H1 (cell line): ENCODE data around the gene RNF6.

Source experiments
- ATF2 ChIP-seq: IDR thresholded peaks from 2 replicates; pipeline ENCODE4 v1.6.1; 2012; ENCODE audit warnings: low read length, inconsistent platforms
- BCL11A ChIP-seq, 2 experiments: IDR thresholded peaks; one replicate each; pipeline ENCODE4 v1.6.1; 2011; ENCODE audit warnings: low read depth in 2 of 2, low read length in 2 of 2, mild to moderate bottlenecking in 2 of 2
- CREB1 ChIP-seq: IDR thresholded peaks from 2 replicates; pipeline ENCODE4 v1.6.1; 2012; ENCODE audit warnings: inconsistent platforms
- CTCF ChIP-seq, 3 experiments: IDR thresholded peaks; 1 replicate in 2 of 3; 2 replicates in 1 of 3; pipeline versions ENCODE4 v1.5.1 to v1.6.1; 2011; ENCODE audit warnings: low read length in 3 of 3, mild to moderate bottlenecking in 3 of 3, inconsistent platforms in 2 of 3, low read depth in 1 of 3, moderate library complexity in 1 of 3; ENCODE audit not compliant: insufficient read depth in 1 of 3; ENCODE audit errors: control extremely low read depth in 1 of 3
- JUND ChIP-seq: IDR thresholded peaks from 2 replicates; pipeline ENCODE4 v1.6.1; 2011; ENCODE audit warnings: mild to moderate bottlenecking, improper control_type of control experiment, low read length
- NRF1 ChIP-seq: IDR thresholded peaks from 2 replicates; pipeline ENCODE4 v1.6.1; 2011; ENCODE audit warnings: mild to moderate bottlenecking, low read depth, low read length, improper control_type of control experiment
- POLR2A ChIP-seq, 2 experiments: IDR thresholded peaks; 1 replicate in 1 of 2; 2 replicates in 1 of 2; pipeline ENCODE4 v1.6.1; 2011; ENCODE audit warnings: low read depth in 2 of 2, low read length in 2 of 2, mild to moderate bottlenecking in 2 of 2; ENCODE audit errors: control extremely low read depth in 1 of 2
- YY1 ChIP-seq: IDR thresholded peaks from 2 replicates; pipeline ENCODE4 v1.6.1; 2011; ENCODE audit warnings: low read depth, mild to moderate bottlenecking, low read length

- TF ChIP-seq YY1, result no peak
- TF ChIP-seq POLR2A (IDR thresholded peaks at IDR 0.05; ENCODE audit: control extremely low read depth in 1 of 2, low read depth in 2 of 2, low read length in 2 of 2), result no peak
- TF ChIP-seq CTCF (IDR thresholded peaks at IDR 0.05; ENCODE audit: control extremely low read depth in 1 of 3, insufficient read depth in 1 of 3, low read depth in 1 of 3, low read length in 3 of 3), result no peak
- no peak for TF ChIP-seq JUND
- TF ChIP-seq NRF1, result no peak
- TF ChIP-seq BCL11A (IDR thresholded peaks at IDR 0.05; ENCODE audit: low read depth in 2 of 2, low read length in 2 of 2), result no peak
- TF ChIP-seq CREB1, result no peak
- TF ChIP-seq ATF2, result no peak
Measured at GRCh38 chr13:26179344-26179743, 42.8 kb downstream of the RNF6 start.
